Measurements from ENCODE around the gene HK2. TPM values are rescaled to one million over a fixed set of nuclear protein-coding genes. Genes with fewer than 3 reads are reported as not detected.
"Not testable (repeated sequence)": the region's sequence is repeated elsewhere in the genome, so short reads cannot be mapped to it uniquely, and the experiment has no call there.

HK2 gene
- total RNA-seq, 1 donor from 2014 or later, result 6.8 TPM

DNA sequence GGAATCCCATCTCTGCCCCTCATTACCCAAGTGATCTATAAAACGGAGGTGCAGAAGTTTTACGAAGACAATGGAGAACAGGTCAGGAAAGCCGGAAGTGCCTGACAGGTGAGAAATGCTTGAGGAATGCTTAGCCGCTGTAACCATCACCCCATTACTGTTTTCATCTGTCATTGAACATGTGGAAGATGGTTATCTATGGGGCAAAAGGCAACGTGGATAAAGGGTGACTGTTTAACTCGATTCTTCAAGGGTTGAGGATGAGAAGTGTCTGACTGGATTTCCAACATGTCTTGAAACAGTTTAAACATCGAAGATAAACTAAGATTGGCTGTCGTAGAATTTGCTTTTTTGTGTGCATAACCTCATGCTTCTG lies 17.3 kb downstream of the HK2 start:
- Histone ChIP-seq H3K4me3 (no peak overlapping the region), H3K27me3 (no peaks in the 10 kb centered on the region), H3K27ac (no peak overlapping the region), H3K9me3 (no peaks in the 10 kb centered on the region), H3K36me3 (peaks cover 7 to 12% of the 10 kb centered on the region in 2 donors), H3K4me1 (peaks cover 0 to 3% of the 10 kb centered on the region in 2 donors)
- no peak for DNase-seq (ENCODE audit: low spot score in 2 of 2)
- TF ChIP-seq, protein P1, sequence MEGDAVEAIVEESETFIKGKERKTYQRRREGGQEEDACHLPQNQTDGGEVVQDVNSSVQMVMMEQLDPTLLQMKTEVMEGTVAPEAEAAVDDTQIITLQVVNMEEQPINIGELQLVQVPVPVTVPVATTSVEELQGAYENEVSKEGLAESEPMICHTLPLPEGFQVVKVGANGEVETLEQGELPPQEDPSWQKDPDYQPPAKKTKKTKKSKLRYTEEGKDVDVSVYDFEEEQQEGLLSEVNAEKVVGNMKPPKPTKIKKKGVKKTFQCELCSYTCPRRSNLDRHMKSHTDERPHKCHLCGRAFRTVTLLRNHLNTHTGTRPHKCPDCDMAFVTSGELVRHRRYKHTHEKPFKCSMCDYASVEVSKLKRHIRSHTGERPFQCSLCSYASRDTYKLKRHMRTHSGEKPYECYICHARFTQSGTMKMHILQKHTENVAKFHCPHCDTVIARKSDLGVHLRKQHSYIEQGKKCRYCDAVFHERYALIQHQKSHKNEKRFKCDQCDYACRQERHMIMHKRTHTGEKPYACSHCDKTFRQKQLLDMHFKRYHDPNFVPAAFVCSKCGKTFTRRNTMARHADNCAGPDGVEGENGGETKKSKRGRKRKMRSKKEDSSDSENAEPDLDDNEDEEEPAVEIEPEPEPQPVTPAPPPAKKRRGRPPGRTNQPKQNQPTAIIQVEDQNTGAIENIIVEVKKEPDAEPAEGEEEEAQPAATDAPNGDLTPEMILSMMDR (IDR thresholded peaks at IDR 0.05), result no peak
- intact Hi-C loops (cut with DNase I), result no loop called here

DNA sequence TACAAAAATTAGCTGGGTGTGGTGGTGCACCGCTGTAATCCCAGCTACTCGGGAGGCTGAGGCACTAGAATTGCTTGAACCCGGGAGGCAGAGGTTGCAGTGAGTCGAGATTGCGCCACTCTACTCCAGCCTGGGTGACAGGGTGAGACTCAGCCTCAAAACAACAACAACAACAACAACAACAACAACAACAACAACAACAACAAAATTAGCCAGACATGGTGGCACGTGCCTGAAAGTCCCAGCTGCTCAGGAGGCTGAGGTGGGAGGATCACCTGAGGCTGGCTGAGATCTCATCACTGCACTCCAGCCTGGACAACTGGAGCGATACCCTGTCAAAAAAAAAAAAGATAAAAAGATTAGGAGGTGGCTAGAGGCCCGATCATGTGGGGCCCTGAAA lies 19.4 kb downstream of the HK2 start:
- H3K4me3 ChIP-seq; DNase-seq (ENCODE audit: low spot score in 2 of 2); intact Hi-C loops (cut with DNase I); H3K27me3 ChIP-seq; H3K27ac ChIP-seq; H3K4me1 ChIP-seq; H3K9me3 ChIP-seq: not testable (repeated sequence)
- H3K36me3 ChIP-seq, result peaks cover 7 to 12% of the 10 kb centered on the region in 2 donors

DNA sequence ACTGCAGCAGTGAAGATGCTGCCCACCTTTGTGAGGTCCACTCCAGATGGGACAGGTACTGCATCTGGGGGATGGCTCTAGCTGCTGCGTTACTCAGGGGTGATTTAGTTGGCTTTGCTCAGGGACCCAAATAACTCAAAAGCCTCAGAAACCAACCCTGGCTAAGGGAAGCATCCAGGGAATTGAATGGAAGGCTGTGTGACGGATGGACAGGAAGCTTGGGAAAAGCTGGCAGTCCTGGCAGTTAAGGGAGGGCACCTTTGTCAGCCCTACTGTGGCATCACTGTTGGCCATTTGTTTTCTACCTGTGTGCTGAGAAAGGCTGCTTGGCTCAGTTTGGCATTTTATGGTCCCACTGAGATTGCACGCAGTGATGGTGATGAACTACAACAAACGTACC lies 20.5 kb downstream of the HK2 start:
- TF ChIP-seq, protein P1 (IDR thresholded peaks at IDR 0.05), result no peak
- no peaks in the 10 kb centered on the region for H3K9me3 ChIP-seq
- no peak for DNase-seq (ENCODE audit: low spot score in 2 of 2)
- no peaks in the 10 kb centered on the region for H3K27me3 ChIP-seq
- H3K36me3 ChIP-seq, result peaks cover 7 to 12% of the 10 kb centered on the region in 2 donors
- intact Hi-C loops (cut with DNase I), result no loop called here
- no peak overlapping the region for H3K27ac ChIP-seq
- no peak overlapping the region for H3K4me3 ChIP-seq
- H3K4me1 ChIP-seq, result no peaks in the 10 kb centered on the region

DNA sequence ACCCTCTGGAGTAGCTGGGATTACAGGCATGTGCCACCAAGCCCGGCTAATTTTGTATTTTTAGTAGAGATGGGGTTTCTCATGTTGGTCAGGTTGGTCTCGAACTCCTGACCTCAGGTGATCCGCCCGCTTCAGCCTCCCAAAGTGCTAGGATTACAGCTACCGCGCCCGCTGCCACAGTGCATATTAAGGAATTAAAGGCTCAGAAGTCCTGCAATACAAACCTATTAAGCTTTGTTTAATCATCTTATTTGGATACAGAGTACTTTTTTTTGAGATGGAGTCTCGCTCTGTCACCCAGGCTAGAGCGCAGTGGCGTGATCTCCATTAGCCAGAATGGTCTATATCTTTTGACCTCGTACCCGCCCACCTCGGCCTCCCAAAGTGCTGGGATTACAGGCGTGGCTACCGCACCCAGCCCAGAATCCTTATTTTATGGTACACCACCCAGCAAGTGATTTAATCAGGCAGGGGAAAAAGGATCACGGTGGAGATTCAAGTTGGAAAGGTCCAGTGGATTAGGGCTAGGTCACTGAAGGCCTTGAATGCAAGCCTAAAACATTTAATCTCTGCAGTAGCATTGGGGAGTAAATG lies 21.3 kb downstream of the HK2 start:
- H3K4me1 ChIP-seq; H3K27me3 ChIP-seq; H3K4me3 ChIP-seq; intact Hi-C loops (cut with DNase I); DNase-seq (ENCODE audit: low spot score in 2 of 2); H3K9me3 ChIP-seq; H3K27ac ChIP-seq: not testable (repeated sequence)
- H3K36me3 ChIP-seq, result peaks cover 7 to 12% of the 10 kb centered on the region in 2 donors

DNA sequence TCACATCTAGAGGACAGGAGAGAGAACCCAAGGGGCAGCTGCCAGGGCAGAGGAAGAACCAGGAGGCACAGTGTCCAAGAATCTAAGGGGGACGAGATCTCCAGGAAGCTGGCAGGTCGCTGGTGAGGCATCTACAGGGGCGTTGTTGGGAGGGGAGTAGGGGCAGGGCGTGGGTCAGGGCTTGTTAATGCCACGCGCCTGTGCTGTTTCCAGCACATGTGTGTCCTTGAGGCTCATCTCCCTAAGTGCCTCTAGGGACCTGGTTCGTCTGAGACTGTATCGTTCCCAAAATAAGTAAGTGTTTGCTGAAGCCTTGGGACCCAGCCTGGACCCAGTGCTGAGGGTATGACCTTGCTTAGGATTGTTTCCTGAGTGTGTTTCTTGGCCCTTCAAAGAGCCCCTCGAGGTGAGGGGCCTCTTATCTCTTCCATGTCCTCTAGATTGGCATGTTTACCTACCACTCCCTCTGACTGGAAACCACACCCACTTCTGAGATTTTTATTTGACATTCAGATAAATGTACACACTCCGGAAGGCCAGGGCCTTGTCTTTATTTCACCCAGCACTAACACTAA lies 22.2 kb downstream of the HK2 start:
- H3K36me3 ChIP-seq, result peaks cover 7 to 12% of the 10 kb centered on the region in 2 donors
- intact Hi-C loops (cut with DNase I), result no loop called here
- DNase-seq (ENCODE audit: low spot score in 2 of 2), result no peak
- H3K4me3 ChIP-seq, result no peak overlapping the region
- H3K27ac ChIP-seq, result no peak overlapping the region
- no peaks in the 10 kb centered on the region for H3K27me3 ChIP-seq
- H3K9me3 ChIP-seq, result no peaks in the 10 kb centered on the region
- H3K4me1 ChIP-seq, result no peaks in the 10 kb centered on the region
- TF ChIP-seq, protein P1 (IDR thresholded peaks at IDR 0.05), result no peak

DNA sequence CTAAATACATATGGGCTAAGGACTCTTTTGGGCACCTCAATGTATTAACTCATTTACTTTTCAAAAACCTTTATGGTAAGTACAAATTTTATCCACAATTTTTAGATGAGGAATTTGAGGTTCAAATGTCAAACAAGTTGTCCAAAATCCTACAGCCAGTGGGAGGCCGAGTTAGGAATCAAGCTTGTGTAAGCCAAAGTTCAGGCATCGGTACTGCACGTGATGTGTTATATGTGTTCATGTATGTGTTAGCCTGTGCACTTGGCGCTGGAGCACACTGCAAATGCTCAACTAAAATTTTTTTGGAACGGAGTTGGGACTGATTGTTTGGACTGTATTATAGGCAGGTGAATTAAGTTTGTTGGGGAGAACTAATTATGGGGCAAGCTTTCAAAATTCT lies 22.7 kb downstream of the HK2 start:
- H3K4me1 ChIP-seq, result no peaks in the 10 kb centered on the region
- TF ChIP-seq, protein P1 (IDR thresholded peaks at IDR 0.05), result no peak
- intact Hi-C loops (cut with DNase I), result no loop called here
- no peaks in the 10 kb centered on the region for H3K27me3 ChIP-seq
- peaks cover 7 to 12% of the 10 kb centered on the region in 2 donors for H3K36me3 ChIP-seq
- no peak overlapping the region for H3K4me3 ChIP-seq
- H3K9me3 ChIP-seq, result no peaks in the 10 kb centered on the region
- H3K27ac ChIP-seq, result no peak overlapping the region
- no peak for DNase-seq (ENCODE audit: low spot score in 2 of 2)

All from ascending aorta (tissue), 2 donors.